ENCODE results near the gene CLRN2.
A peak's percentile ranks its signal among the peaks of the same experiment; 100 is the strongest.

The CLRN2 gene

GRCh38 chr4:17515445-17516407 is 761 bp downstream of the CLRN2 start:
- TF ChIP-seq CTCF (IDR thresholded peaks at IDR 0.05) = no peak
- no peak for DNase-seq
- peaks cover 50% of the 10 kb centered on the region for H3K4me1 Mint-ChIP-seq
- H3K27me3 Mint-ChIP-seq (ENCODE audit: low read depth, poor library complexity) = peaks cover 24% of the 10 kb centered on the region
- H3K36me3 Mint-ChIP-seq (ENCODE audit: low read depth) = no peaks in the 10 kb centered on the region
- no peak overlapping the region for H3K27ac Mint-ChIP-seq
- no peaks in the 10 kb centered on the region for H3K9me3 Mint-ChIP-seq
- no peak overlapping the region for H3K4me3 Mint-ChIP-seq

GRCh38 chr4:17516980-17517379 is 2.0 kb downstream of the CLRN2 start:
- no peak for TF ChIP-seq CTCF (IDR thresholded peaks at IDR 0.05)
- H3K4me3 Mint-ChIP-seq = no peak overlapping the region
- peaks cover 39% of the 10 kb centered on the region for H3K4me1 Mint-ChIP-seq

GRCh38 chr4:17517664-17518063 is 2.7 kb downstream of the CLRN2 start:
- no peak for DNase-seq
- no peak overlapping the region for H3K27ac Mint-ChIP-seq

More at GRCh38 chr4:17516980-17517379, 2.0 kb downstream of the CLRN2 start:
- no peak for DNase-seq
- Mint-ChIP-seq H3K27ac (peak overlapping the region; percentile 16), H3K9me3 (no peaks in the 10 kb centered on the region), H3K36me3 (ENCODE audit: low read depth) (no peaks in the 10 kb centered on the region), H3K27me3 (ENCODE audit: low read depth, poor library complexity) (peaks cover 24% of the 10 kb centered on the region)

DNA sequence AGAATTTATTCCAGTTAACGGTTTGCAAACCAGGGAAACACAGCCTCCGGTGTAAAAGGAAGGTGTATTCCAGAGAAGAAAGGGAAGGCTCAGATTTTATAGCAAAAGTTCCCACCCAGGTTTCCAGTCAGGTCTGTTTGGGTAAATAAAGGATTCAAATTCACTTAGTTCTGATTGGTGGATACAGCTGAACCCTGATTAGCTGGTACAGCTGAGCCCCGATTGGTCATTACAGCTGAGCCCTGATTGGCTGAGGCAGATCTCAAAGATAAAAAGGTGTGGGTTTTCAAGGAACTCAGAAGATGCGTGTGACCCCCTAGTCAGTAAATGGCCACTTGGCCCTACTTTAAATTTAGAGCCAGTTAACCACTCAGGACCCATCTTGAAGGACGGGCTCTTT is 6.6 kb downstream of the CLRN2 start:
- Mint-ChIP-seq H3K36me3 (ENCODE audit: low read depth) (no peaks in the 10 kb centered on the region), H3K4me1 (peaks cover 15% of the 10 kb centered on the region), H3K4me3 (no peak overlapping the region), H3K9me3 (no peaks in the 10 kb centered on the region), H3K27me3 (ENCODE audit: low read depth, poor library complexity) (peaks cover 15% of the 10 kb centered on the region), H3K27ac (no peak overlapping the region)
- TF ChIP-seq CTCF (IDR thresholded peaks at IDR 0.05) = no peak
- DNase-seq = no peak

More at GRCh38 chr4:17517664-17518063, 2.7 kb downstream of the CLRN2 start:
- Mint-ChIP-seq H3K36me3 (ENCODE audit: low read depth) (no peaks in the 10 kb centered on the region), H3K27me3 (ENCODE audit: low read depth, poor library complexity) (peaks cover 22% of the 10 kb centered on the region), H3K4me1 (peaks cover 34% of the 10 kb centered on the region), H3K9me3 (no peaks in the 10 kb centered on the region), H3K4me3 (no peak overlapping the region)
- no peak for TF ChIP-seq CTCF (IDR thresholded peaks at IDR 0.05)

DNA sequence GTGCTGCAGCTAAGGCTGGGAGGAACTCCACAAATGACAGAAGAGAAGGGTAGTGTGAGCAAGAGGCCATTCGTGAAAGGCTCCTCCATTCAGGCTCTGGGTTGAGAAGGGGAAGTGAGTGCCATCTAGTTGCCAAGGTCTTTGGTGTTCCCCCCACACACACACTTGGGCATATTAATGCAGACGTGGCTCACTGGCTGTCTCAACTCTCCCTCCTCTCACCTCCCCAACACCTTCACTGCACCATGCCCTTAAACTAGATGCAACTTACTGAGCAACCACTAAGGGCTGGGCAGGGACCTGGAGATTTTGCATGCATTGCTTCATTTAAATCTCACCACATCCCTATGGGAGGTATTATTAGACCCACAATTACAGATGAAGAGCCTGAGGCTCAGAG is 8.7 kb downstream of the CLRN2 start:
- Mint-ChIP-seq H3K4me1 (no peaks in the 10 kb centered on the region), H3K36me3 (ENCODE audit: low read depth) (no peaks in the 10 kb centered on the region), H3K27me3 (ENCODE audit: low read depth, poor library complexity) (peaks cover 15% of the 10 kb centered on the region), H3K9me3 (no peaks in the 10 kb centered on the region), H3K27ac (no peak overlapping the region), H3K4me3 (no peak overlapping the region)
- no peak for DNase-seq
- TF ChIP-seq CTCF (IDR thresholded peaks at IDR 0.05) = no peak
